PC-3 (cell line): ENCODE measurements around the gene SCN5A. TPM values are rescaled to one million over a fixed set of nuclear protein-coding genes. Genes with fewer than 3 reads are reported as not detected.

ENCODE experiments used
- ATAC-seq: fragments of 200-7000 bp; cut with Tn5 transposase; 2 replicates; pipeline ENCODE4 v1.9.1; 2020; ENCODE audit warnings: mild to moderate bottlenecking, moderate library complexity
- BruUV-seq: library from RNA; stranded (reverse); fragments of 400-500 nt; replicated peaks from 2 replicates; lab custom pipeline; 2021; lab: Mats Ljungman, UMichigan
- CTCF ChIA-PET: fragments of 300-600 bp; sonication (Branson Sonifier 250); formaldehyde crosslinking; loops from one replicate; lab custom pipeline; 2022; ENCODE audit warnings: antibody characterized with exemption; lab: Charles Lee
- POLR2A ChIA-PET: fragments of 300-600 bp; sonication (Branson Sonifier 250); formaldehyde crosslinking; loops from one replicate; lab custom pipeline; 2022; ENCODE audit warnings: antibody characterized with exemption; ENCODE audit not compliant: unreplicated experiment; lab: Charles Lee
- DNase-seq: peaks from one replicate; pipeline ENCODE4 v3.0.0-alpha.2; 2015
- H2AFZ ChIP-seq: fragments of 300-600 bp; sonication (generic); 2 replicates; pipeline ENCODE4 v1.6.0; 2016; ENCODE audit warnings: antibody characterized with exemption, low read length
- H3F3A ChIP-seq: fragments of 300-600 bp; sonication (generic); one replicate; pipeline ENCODE4 v1.6.0; 2017; ENCODE audit warnings: antibody characterized with exemption, low read length, control low read depth, mild to moderate bottlenecking; ENCODE audit not compliant: unreplicated experiment
- H3K27ac ChIP-seq: fragments of 300-600 bp; sonication (generic); 2 replicates; pipeline ENCODE4 v1.5.1; 2016; ENCODE audit warnings: mild to moderate bottlenecking, low read length
- H3K27me3 ChIP-seq: fragments of 300-600 bp; sonication (generic); 2 replicates; pipeline ENCODE4 v1.6.1; 2016; ENCODE audit warnings: low read length, mixed read lengths
- H3K36me3 ChIP-seq: fragments of 300-600 bp; sonication (generic); 2 replicates; pipeline ENCODE4 v1.6.1; 2016; ENCODE audit warnings: low read depth, mixed run types, low read length, mixed read lengths
- H3K4me1 ChIP-seq: fragments of 300-600 bp; sonication (generic); 2 replicates; pipeline ENCODE4 v1.5.1; 2016; ENCODE audit warnings: low read length; ENCODE audit not compliant: insufficient read depth
- H3K4me2 ChIP-seq: fragments of 300-600 bp; sonication (generic); 2 replicates; pipeline ENCODE4 v1.6.0; 2016; ENCODE audit warnings: low read length
- H3K4me3 ChIP-seq: fragments of 300-600 bp; sonication (generic); 2 replicates; pipeline ENCODE4 v1.5.1; 2016; ENCODE audit warnings: mild to moderate bottlenecking, low read length, mixed read lengths
- H3K79me2 ChIP-seq: fragments of 300-600 bp; sonication (generic); 2 replicates; pipeline ENCODE4 v1.6.1; 2017; ENCODE audit warnings: low read length, mixed read lengths
- H3K9ac ChIP-seq: fragments of 300-600 bp; sonication (generic); 2 replicates; pipeline ENCODE4 v1.6.0; 2016; ENCODE audit warnings: mild to moderate bottlenecking, low read length
- H3K9me2 ChIP-seq: fragments of 300-600 bp; sonication (generic); replicated peaks from 2 replicates; pipeline ENCODE4 v1.6.1; 2016; ENCODE audit warnings: mixed run types, low read length, mixed read lengths
- H3K9me3 ChIP-seq: fragments of 300-600 bp; sonication (generic); 2 replicates; pipeline ENCODE4 v1.6.1; 2016; ENCODE audit warnings: low read length, mixed read lengths
- H4K20me1 ChIP-seq: fragments of 300-600 bp; sonication (generic); 2 replicates; pipeline ENCODE4 v1.6.1; 2016; ENCODE audit warnings: low read length, mixed read lengths
- CTCF ChIP-seq: fragments of 300-600 bp; sonication (generic); conservative IDR thresholded peaks from 2 replicates; pipeline ENCODE4 v1.5.1; 2017; ENCODE audit warnings: antibody characterized with exemption, low read depth, mild to moderate bottlenecking, low read length
- EZH2 ChIP-seq: fragments of 300-600 bp; sonication (generic); IDR thresholded peaks from one replicate; pipeline ENCODE4 v1.6.1; 2017; ENCODE audit warnings: antibody characterized with exemption, mild to moderate bottlenecking, low read length; ENCODE audit not compliant: unreplicated experiment
- EZH2phosphoT487 ChIP-seq: fragments of 300-600 bp; sonication (generic); IDR thresholded peaks from 2 replicates; pipeline ENCODE4 v1.6.1; 2018; ENCODE audit warnings: mild to moderate bottlenecking, antibody characterized with exemption, low read length, borderline replicate concordance
- intact Hi-C: fragments of 100-400 bp; cut with micrococcal nuclease; formaldehyde crosslinking; loops from 2 replicates; pipeline ENCODE4 v1.9.0; 2023
- total RNA-seq: library from RNA; depleted of rRNA; stranded (reverse); fragments of >200 nt; gene quantifications from 2 replicates; pipeline ENCODE4 v1.2.3, GENCODE V29; 2014

SCN5A gene
- total RNA-seq, 1 experiment from 2014 or later: not detected

GRCh38 chr3:38609386-38610111 lies 39.9 kb downstream of the SCN5A start:
- H3K9me2 ChIP-seq: no peaks in the 10 kb centered on the region
- BruUV-seq: no TSS peak
- ChIA-PET CTCF (no interaction called here), POLR2A (no interaction called here)
- ATAC-seq (no peak), DNase-seq (no peak)
- no peaks in the 10 kb centered on the region for H4K20me1 ChIP-seq
- no peaks in the 10 kb centered on the region for H3F3A ChIP-seq
- no peak overlapping the region for H2AFZ ChIP-seq
- no peak overlapping the region for H3K27ac ChIP-seq
- H3K4me3 ChIP-seq: no peak overlapping the region
- H3K4me2 ChIP-seq: no peak overlapping the region
- H3K27me3 ChIP-seq: peaks cover 77% of the 10 kb centered on the region
- H3K9ac ChIP-seq: no peak overlapping the region
- no peaks in the 10 kb centered on the region for H3K36me3 ChIP-seq
- no peaks in the 10 kb centered on the region for H3K9me3 ChIP-seq
- H3K79me2 ChIP-seq: no peaks in the 10 kb centered on the region
- TF ChIP-seq CTCF (no peak), EZH2phosphoT487 (no peak), EZH2 (no peak)
- H3K4me1 ChIP-seq: no peaks in the 10 kb centered on the region
- intact Hi-C loops: no loop called here

- DNase-seq (no peak), ATAC-seq (no peak)
- no peak overlapping the region for H3K4me3 ChIP-seq
- no peaks in the 10 kb centered on the region for H3F3A ChIP-seq
- TF ChIP-seq CTCF (no peak), EZH2 (no peak), EZH2phosphoT487 (no peak)
- H3K27me3 ChIP-seq: peaks cover 76% of the 10 kb centered on the region
- intact Hi-C loops: no loop called here
- ChIA-PET POLR2A (no interaction called here), CTCF (no interaction called here)
- no peaks in the 10 kb centered on the region for H3K9me2 ChIP-seq
- H3K36me3 ChIP-seq: no peaks in the 10 kb centered on the region
- H2AFZ ChIP-seq: no peak overlapping the region
- no peak overlapping the region for H3K9ac ChIP-seq
- no peaks in the 10 kb centered on the region for H3K79me2 ChIP-seq
- H3K4me1 ChIP-seq: no peaks in the 10 kb centered on the region
- no TSS peak for BruUV-seq
- H3K27ac ChIP-seq: no peak overlapping the region
- no peaks in the 10 kb centered on the region for H4K20me1 ChIP-seq
- H3K4me2 ChIP-seq: no peak overlapping the region
- no peaks in the 10 kb centered on the region for H3K9me3 ChIP-seq
These were observed 40.5 kb downstream of the SCN5A start for GRCh38 chr3:38608961-38609360.

- H3F3A ChIP-seq: no peaks in the 10 kb centered on the region
- H3K9ac ChIP-seq: no peak overlapping the region
- intact Hi-C loops: no loop called here
- no peak for DNase-seq
- no peaks in the 10 kb centered on the region for H3K9me3 ChIP-seq
- no peak overlapping the region for H2AFZ ChIP-seq
- H3K27me3 ChIP-seq: peaks cover 74% of the 10 kb centered on the region
- ChIA-PET POLR2A (no interaction called here), CTCF (no interaction called here)
- ATAC-seq: no peak
- H3K27ac ChIP-seq: no peak overlapping the region
- H4K20me1 ChIP-seq: no peaks in the 10 kb centered on the region
- TF ChIP-seq EZH2phosphoT487 (no peak), EZH2 (no peak), CTCF (no peak)
- BruUV-seq: no TSS peak
- H3K4me2 ChIP-seq: no peak overlapping the region
- H3K36me3 ChIP-seq: no peaks in the 10 kb centered on the region
- H3K79me2 ChIP-seq: no peaks in the 10 kb centered on the region
- no peak overlapping the region for H3K4me3 ChIP-seq
- no peaks in the 10 kb centered on the region for H3K4me1 ChIP-seq
- H3K9me2 ChIP-seq: no peaks in the 10 kb centered on the region
These were observed 41.3 kb downstream of the SCN5A start for GRCh38 chr3:38608086-38608775.
